ENCODE results near the gene SLC51A. TPM values are rescaled to one million over a fixed set of nuclear protein-coding genes. Genes with fewer than 3 reads are reported as not detected.

The SLC51A gene
- total and polyA plus RNA-seq, 2 of the 8 experiments (the other 6 are each of a cell fraction or from before 2014, with no cell fraction given), result 6.3 to 9.8 TPM

GRCh38 chr3:196235452-196236122 lies 19.3 kb downstream of the SLC51A start (continued):
- TF ChIP-seq, protein P1, sequence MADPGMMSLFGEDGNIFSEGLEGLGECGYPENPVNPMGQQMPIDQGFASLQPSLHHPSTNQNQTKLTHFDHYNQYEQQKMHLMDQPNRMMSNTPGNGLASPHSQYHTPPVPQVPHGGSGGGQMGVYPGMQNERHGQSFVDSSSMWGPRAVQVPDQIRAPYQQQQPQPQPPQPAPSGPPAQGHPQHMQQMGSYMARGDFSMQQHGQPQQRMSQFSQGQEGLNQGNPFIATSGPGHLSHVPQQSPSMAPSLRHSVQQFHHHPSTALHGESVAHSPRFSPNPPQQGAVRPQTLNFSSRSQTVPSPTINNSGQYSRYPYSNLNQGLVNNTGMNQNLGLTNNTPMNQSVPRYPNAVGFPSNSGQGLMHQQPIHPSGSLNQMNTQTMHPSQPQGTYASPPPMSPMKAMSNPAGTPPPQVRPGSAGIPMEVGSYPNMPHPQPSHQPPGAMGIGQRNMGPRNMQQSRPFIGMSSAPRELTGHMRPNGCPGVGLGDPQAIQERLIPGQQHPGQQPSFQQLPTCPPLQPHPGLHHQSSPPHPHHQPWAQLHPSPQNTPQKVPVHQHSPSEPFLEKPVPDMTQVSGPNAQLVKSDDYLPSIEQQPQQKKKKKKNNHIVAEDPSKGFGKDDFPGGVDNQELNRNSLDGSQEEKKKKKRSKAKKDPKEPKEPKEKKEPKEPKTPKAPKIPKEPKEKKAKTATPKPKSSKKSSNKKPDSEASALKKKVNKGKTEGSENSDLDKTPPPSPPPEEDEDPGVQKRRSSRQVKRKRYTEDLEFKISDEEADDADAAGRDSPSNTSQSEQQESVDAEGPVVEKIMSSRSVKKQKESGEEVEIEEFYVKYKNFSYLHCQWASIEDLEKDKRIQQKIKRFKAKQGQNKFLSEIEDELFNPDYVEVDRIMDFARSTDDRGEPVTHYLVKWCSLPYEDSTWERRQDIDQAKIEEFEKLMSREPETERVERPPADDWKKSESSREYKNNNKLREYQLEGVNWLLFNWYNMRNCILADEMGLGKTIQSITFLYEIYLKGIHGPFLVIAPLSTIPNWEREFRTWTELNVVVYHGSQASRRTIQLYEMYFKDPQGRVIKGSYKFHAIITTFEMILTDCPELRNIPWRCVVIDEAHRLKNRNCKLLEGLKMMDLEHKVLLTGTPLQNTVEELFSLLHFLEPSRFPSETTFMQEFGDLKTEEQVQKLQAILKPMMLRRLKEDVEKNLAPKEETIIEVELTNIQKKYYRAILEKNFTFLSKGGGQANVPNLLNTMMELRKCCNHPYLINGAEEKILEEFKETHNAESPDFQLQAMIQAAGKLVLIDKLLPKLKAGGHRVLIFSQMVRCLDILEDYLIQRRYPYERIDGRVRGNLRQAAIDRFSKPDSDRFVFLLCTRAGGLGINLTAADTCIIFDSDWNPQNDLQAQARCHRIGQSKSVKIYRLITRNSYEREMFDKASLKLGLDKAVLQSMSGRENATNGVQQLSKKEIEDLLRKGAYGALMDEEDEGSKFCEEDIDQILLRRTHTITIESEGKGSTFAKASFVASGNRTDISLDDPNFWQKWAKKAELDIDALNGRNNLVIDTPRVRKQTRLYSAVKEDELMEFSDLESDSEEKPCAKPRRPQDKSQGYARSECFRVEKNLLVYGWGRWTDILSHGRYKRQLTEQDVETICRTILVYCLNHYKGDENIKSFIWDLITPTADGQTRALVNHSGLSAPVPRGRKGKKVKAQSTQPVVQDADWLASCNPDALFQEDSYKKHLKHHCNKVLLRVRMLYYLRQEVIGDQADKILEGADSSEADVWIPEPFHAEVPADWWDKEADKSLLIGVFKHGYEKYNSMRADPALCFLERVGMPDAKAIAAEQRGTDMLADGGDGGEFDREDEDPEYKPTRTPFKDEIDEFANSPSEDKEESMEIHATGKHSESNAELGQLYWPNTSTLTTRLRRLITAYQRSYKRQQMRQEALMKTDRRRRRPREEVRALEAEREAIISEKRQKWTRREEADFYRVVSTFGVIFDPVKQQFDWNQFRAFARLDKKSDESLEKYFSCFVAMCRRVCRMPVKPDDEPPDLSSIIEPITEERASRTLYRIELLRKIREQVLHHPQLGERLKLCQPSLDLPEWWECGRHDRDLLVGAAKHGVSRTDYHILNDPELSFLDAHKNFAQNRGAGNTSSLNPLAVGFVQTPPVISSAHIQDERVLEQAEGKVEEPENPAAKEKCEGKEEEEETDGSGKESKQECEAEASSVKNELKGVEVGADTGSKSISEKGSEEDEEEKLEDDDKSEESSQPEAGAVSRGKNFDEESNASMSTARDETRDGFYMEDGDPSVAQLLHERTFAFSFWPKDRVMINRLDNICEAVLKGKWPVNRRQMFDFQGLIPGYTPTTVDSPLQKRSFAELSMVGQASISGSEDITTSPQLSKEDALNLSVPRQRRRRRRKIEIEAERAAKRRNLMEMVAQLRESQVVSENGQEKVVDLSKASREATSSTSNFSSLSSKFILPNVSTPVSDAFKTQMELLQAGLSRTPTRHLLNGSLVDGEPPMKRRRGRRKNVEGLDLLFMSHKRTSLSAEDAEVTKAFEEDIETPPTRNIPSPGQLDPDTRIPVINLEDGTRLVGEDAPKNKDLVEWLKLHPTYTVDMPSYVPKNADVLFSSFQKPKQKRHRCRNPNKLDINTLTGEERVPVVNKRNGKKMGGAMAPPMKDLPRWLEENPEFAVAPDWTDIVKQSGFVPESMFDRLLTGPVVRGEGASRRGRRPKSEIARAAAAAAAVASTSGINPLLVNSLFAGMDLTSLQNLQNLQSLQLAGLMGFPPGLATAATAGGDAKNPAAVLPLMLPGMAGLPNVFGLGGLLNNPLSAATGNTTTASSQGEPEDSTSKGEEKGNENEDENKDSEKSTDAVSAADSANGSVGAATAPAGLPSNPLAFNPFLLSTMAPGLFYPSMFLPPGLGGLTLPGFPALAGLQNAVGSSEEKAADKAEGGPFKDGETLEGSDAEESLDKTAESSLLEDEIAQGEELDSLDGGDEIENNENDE (IDR thresholded peaks at IDR 0.05; ENCODE audit: insufficient replicate concordance, low read length), result no peak
- TF ChIP-seq JUN (IDR thresholded peaks at IDR 0.05; ENCODE audit: low read depth, low read length) (no peak), CBX5 (IDR thresholded peaks at IDR 0.05; ENCODE audit: low read depth, low read length) (no peak), CHD2 (IDR thresholded peaks at IDR 0.05; ENCODE audit: low read length) (no peak)
